HG03575 (cell line): Measurements from ENCODE around the gene TMEM158.

Experiments used
- ATAC-seq: cut with Tn5 transposase; IDR thresholded peaks from one replicate; pipeline ENCODE4 v1.9.1; 2021; ENCODE audit not compliant: unreplicated experiment, insufficient number of reproducible peaks, low FRiP score; ENCODE audit errors: extremely low read depth

Gene TMEM158

DNA sequence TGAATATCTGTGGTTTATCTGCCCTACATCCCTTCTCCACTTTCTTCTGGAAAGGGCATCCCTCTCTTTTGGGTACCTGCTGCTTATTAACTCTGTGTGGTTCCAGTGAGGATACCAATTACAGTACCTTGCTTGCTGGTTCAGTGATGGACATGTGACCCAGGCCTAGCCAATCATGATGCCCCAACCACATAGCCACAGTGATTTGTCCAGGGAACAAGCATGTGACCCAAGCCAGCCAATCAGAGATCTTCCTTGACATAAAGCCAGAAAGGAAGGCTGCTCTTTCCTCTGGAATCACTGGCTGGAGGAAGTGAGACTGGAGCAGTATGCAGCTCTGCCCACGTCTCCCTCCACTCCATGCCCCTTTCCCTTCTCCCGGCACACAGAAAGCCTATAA, 10.9 kb upstream of the TMEM158 start:
- ATAC-seq, result no peak

DNA sequence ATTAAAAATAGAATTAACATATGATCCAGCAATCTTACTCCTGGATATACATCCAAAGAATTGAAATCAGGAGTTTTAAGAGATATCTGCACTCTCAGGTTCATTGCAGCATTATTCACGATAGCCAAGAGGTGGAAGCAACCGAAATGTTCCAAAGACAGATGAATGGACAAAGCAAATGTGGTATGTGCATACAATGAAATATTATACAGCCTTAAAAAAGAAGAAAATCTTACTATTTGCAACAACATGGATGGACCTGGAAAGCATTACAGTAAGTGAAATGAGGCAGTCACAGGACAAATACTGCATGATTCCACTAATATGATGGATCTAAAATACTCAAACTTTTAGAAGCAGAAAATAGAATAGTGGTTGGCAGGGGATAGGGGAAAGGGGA, 9.3 kb upstream of the TMEM158 start:
- no peak for ATAC-seq

DNA sequence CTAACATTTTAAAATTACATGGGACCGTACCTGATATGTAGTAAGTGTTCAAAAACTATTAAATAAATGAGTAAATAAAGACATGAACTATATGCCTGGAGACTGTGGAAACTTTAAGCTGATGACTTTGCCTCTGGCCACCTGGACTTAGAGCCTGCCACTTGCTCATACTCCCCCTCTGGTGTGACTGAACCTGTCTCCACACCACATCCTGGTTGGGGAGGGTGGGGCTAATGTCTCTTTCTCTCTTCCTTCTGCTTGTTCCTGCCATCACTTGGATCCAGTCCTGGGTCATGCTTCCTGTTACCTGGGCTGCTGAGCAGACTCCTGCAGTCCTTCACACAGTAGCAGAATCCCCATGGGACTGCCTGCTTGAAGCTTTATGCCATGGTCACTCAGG, 8.2 kb upstream of the TMEM158 start:
- ATAC-seq, result no peak

DNA sequence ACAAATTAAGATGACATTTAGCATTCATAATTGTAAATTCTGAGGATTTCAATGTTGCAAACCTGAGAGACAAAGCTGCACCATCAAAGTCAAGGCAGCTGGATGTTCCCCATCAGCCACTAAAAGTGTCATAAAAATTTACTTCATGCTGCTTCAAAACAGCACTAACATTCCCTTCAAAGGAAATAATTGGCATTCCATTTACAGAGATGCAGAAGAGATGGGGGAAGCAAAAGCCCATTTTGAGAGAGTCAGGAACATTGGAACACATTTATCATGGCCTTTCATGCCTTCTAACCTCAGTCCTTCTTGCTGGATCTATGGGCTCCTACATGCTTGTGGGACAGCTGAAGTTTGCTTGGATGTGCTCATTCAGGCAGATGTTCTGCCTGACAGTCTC, 6.4 kb upstream of the TMEM158 start:
- no peak for ATAC-seq

DNA sequence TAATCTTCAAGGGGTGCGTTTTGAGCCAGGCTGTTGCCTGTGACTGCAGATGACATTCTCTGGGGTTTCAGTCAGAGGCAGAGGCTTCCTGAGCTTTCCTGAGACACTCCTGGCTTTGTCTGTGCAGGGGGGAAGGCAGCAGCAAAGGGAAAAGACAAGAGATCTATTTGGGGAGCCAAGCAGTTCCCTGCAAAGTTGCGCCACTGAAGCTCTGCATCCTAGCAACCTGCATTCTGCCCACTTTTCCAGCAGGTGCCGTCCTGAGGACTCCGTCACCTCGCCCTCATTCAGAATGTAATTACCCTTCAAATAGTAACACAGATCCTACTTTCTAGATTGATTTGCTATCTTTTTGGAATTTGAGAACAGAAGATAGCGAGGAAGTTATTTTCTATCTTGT, 1.9 kb upstream of the TMEM158 start:
- ATAC-seq, result no peak

DNA sequence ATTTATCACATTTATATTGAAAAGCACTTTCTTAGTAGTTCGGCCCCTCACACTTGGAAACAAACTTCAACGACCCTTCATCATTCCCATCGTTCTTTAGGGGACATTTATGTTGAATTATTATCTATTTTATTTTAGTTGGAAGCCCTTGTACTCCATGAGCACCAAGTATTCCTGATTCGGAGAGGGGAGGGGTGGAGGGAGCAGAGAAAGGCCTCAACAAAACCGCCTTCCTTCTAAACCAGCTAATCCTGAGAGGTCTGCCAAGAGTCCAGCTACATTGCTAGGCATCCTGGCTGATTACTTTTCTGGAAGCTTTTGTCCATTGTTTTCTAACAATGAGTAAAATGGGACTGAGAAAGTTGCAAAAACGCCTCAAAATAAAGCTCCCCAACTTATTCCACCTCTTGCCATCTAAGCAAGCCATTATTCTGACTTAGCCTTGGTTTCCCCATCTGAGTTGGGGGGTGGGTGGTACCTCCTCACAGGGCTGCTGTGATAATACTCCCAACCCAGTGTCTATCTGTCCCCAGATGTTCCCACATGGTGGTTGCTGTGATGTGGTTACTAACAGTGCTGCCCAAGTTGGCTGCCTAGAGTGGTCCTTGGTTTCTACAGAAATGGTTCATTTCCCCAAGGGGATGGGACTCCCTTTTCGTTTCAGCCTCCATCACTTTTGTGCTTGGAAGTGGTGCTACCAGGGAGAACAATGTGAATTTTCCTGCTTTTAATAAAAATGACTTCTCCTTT, 1.2 kb upstream of the TMEM158 start:
- ATAC-seq, result no peak

DNA sequence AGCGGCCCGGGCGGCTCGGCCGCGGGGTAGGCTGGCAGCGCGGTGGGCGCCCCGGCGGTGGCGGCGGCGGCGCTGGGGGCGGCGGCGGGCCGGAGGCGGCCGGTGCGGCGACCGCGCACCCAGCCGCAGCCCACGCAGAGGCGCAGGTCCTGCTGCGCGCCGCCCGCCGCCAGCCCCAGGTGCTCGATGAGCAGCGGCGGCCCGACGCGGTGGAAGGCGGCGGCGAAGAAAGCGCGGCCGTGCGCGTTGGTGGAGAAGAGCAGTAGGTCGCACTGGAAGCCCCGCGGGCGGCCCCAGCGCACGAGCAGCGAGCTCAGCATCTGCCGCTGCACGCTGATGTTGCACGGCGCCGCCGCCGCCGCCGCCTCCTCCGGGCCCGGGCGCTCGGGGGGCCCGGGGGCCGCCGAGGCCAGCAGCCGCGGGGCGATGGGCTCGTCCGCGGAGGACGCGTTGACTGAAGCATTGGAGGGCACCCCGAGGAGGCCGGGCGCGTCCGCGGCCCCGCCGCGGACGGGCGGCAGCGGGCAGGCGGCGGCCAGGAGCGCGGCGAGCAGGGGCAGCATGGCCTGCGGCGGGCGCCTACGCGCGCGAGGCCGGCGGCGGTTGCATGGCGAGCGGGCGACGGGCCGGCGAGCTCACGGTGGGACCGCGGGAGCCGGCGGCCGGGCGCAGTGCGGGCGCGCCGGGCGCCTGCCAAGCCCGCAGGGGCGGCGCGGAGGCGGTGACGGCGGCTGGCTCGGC, 452 bp downstream of the TMEM158 start:
- no peak for ATAC-seq

DNA sequence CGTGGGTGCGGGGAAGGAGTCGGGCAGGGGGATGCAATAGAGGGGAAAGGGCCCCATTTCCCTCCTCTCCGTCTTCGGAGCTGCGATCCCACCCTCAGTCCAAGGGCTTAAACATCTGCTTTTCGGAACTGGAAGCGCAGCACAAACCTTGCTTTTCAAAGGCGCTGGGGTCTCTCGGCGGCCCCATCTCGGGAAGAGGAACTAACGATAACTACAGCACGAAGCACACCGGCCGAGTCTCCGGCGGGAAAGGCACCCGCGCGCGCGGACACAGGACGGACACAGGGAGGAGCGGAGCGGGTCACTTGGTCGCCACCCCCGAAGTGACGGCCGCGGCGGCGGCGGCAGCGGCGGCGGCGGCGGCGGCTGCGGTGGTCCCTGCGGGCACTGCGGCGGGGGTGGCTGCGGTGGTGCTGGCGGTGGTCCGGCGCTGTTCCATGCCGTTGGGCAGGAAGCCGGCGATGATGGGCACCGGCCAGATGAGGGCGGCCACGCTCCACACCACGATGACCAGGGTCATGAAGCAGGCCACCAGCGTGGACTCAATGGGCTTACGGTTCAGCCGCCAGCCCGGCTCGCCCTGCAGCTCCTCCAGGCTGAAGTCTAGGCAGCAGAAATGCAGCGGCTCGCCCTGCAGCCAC, 1.1 kb downstream of the TMEM158 start:
- ATAC-seq, result no peak

DNA sequence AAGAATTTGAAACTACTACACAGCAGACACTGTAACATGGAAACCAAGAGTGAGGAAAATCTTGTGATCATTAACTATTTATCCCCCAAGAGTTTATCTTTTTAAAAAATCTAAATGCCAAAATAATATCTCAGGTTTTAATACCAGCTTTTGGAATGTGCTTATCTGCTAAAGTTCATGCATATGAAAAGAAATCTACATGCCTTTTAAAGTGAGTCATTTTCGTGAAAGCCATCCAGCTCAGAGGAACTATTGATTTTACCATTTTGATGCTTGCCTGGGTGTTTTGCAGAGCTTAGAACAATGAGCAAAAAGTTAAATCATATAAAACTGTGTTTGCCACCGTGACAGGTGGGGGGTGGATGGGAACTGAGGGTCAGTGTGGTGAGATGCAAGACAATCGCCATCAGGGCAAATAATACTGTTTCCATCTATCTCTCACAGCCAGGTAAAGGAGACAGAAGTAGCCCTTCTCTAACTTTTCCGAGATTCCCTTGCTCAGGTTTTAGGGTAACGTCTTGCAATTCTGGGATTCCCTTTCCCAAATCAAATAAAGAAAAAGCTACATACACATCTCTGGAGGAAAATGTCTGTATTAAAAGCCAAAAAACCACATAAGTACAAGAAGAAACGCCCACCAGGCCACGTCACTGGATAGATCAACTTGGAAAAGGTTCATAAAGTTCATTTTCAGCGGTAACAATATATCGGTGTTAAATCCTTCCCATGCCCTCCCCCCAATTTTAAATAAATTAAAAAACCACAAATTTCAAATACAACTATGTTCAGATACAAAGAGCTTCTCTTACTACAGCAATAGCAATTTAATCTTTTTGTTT, 2.0 kb downstream of the TMEM158 start:
- ATAC-seq, result no peak

DNA sequence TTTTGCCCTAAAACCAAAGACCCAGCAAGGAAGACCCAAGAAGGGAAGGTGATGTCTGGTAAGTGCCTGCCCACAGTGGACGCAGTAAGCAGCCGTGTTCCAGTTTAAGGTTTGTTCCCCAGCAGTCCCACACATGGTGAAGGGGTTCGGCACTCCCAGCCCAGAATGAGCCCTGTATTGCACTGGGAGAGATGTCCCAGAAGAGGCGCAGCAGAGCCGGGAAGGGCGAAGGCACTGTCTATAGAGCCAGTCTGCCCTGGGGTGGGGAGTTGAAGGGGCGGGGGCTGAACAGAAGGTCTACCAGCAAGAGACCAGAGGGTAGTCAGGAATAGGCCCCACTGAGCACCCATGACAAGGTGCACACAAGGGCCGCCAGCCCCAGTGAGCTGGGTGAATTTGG, 6.4 kb downstream of the TMEM158 start:
- no peak for ATAC-seq

DNA sequence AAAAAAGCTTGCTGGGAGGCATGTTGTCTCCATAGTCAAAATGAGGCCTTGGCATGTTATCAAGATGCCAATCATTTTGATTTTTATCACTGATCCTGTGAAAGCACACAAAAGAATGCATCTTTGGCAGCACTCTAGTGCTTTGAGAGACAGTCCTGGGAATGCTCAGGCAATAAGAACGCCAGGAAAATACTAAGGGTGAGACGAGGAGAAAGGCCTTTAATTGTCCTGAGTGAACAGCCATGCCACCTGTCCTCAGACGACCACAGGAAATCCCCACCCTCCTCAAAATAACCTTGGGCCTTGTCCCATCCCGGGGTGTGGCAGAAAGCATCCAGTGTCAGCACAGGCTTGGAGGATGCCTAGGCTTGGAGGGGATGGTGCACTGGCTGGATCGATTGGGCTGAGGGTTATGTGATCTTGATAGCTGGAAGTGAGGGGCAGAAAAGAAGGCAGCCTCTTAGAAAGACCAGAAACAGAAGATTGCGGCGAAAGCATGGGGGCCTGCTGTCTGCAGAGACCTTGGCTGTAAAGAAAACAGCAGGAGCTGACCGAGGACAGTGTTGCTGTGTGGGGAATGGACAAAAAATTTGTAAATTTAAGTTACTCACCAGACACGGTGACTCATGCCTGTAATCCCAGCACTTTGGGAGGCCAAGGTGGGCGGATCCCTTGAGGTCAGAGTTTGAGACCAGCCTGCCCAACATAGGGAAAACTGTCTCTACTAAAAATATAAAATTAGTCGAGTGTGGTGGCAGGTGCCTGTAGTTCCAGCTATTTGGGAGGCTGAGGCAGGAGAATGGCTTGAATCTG, 7.3 kb downstream of the TMEM158 start:
- no peak for ATAC-seq

DNA sequence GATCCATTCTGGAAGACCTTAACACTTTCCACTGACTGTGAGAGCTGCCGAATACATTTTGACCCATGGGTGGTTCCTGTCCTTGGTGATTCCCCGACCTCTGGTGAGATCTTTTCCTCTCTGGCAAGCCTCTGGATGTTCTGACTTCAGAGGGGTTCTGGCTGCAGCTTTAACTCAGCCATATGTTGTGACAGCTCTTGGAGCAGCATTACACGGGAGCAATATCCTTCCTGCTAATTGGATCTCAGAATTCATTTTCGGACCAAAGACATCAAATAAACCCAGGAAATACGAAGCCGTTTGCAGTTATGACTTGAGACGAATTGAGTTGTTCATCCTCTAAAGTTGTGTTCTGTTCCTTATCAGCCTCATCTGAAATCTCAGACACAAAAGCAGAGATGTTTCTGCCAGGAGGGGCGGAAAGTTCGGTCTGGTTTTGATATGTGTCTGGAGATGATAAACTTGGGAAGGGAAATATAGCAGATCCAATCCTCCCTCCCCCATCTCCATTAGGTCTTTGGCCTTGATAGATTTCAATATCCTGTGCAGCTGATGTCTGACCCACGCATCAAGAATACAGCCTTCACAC, 10.0 kb downstream of the TMEM158 start:
- no peak for ATAC-seq

DNA sequence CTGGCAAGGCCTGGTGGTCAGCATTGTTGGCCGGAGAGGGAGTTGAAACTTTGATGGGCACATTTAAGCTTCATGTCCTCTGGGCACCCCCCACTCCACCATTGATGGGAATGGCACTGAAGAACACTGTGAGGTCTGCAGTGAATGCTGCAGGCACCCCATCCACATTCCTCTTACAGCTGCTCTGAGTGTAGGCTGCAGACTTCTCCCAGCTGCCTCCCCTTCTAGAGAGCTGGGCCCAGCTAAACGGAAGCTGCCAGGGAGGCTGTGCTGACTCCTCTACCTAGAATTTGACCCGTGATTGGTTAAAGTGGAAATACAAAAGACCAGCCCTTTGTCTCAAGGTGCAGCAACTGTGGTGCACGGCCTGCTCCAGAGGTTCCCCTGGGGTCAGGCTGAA, 10.6 kb downstream of the TMEM158 start:
- ATAC-seq, result no peak

DNA sequence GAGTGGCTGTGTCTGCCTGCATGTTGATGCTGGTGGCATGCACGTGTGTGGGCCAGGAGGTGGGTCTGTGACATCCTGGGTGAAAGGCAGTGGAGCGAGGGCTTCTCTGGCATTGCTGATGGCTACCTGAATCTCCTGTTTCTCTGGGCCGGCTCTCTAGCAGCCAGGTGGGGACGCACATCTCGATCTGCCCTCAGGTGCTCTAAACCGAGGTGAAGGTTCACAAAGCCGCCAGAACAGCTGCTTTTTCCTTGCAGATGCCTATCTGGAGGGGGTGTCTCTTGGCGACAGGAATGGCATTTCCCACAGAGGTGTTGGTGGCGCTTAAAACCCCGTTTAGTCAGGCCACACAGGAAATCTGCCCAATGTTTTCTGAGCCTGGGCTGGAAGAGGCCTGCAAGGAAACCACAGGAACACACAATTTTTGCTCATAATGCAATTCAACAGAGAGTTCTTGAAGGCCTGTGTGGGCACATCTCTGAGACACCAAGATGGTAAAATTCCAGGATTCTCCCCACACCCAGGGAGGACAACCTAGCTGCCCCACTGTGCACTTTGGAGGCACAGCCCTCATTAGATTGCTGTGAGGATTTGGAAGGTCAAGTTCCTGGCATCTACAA, 11.9 kb downstream of the TMEM158 start:
- ATAC-seq, result no peak

DNA sequence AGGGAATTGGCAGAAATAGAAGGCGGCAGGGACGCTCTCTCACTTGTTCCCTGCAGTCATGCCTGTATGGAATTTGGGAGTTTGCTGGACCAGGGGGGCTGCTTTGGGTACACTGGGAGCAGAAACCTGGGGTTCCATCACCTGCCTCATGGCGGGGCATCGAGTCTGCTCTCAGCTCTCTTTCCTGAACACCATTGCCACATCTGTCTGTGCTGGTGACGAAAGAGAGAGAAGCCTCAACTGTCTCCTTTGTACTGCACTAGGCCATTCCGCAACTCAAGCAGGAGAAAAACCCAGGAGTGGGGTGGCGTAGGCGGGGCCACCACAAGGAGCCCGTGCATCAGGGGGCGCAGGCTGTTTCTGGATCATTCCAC, 14.0 kb downstream of the TMEM158 start:
- no peak for ATAC-seq

DNA sequence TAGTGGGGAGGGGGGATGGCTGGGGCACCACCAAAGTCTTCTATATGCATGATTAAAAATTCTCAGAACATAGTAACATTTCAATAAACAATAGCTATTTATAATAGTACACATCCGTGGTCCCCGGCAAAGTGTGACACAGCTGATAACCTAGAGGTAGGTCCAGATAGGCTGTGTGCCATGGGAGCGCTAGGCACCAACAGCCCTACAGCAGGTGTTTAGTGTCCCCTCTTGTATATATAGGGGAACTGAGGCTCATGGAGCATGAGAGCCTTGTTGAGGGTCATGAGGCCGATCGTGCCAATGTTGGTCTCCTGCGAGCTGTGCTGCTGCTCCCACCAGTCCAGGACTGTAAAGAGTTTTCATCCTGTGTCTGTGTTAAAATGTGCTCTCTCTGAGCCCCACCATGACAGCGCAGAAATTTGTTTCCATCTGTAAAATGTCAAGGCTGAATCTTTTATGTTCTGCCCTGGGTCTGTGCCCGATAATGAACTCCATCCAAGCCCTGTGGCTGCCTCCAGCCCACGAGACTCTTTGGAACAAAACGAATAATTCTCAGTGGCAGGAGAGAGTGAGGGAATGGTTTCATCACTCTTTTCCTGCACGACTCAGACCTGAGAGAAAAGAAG, 14.5 kb downstream of the TMEM158 start:
- ATAC-seq, result no peak

DNA sequence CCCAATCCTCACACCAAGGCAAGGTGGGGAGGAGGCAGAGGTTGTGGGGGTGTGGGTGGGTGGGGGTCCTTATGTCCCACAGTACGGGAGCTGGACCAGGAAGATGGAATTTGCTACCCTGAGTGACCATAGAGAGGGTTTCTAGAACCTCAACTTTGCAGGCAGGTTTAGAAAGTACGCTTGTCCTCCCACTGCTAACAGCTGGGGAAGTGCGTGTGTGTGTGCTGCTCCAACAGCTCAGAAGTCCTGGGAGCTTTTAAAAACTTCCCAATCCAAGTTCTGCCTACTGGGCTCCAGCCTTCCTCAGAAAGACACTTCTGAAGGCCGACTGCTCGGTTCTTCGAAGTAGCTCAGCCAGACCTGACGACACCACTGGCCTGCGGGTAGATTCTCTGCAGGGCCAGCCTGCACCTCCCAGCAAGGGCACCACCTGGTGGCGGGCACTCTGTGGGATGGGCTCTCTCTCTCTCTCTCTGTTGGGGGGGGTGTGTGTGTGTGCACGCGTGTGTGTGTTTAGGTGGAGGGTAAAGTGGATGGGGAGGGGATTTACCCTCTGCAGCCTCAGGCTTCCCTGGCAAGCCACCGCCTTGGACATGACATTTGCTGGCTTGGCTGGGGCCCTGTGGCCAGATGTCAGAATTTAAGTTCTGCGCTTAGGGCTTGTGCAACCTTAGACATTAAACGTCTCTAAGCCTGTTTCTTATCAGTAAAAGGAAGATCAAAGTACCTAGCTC, 15.6 kb downstream of the TMEM158 start:
- no peak for ATAC-seq
